ENCODE data around the gene SLC26A11. TPM values are rescaled to one million over a fixed set of nuclear protein-coding genes. Genes with fewer than 3 reads are reported as not detected.
"Not testable (repeated sequence)": the region's sequence is repeated elsewhere in the genome, so short reads cannot be mapped to it uniquely, and the experiment has no call there.

SLC26A11 gene
- total RNA-seq, 1 experiment from 2014 or later: 26.5 TPM

DNA sequence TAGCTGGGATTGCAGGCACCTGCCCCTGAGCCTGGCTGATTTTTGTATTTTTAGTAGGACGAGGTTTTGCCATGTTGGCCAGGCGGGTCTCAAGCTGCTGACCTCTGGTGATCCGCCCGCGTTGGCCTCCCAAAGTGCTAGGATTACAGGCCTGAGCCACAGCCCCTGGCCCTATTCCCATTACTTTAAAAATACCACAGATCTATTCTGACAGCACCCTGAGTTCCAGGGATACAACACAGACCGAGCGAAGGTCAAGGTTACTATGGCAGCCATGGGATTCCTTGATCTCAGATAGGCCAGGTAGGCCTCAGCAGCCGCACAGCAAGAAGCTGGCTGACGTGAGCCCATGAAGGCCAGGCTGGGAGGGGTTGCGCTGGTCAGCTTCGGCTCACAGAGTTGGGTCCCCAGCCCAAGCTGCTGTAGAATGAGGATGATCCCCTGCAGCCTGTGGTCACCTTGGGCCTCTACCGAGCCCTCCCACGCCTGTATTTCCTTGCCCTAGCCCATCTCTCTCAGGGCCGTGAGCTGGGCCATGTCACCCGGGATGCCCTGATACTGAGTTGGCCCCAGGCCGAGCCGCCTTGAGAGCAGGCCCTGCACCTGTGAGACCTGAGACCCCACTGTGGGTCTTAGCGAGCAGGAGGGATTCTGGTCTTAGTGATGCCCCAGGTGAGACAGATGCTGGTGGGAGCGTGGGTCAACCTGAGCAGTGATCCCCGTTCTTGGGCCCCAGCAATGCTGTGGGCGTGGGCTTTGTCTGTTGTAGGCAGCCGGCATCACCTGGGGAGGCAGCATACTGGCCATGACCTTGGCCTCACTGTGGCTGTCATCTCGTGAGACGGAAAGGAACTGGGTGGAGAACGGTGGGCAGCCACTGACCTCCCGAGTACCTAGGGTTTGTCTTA, 23.6 kb downstream of the SLC26A11 start:
- H3K9me3 Mint-ChIP-seq: no peaks in the 10 kb centered on the region
- Histone ChIP-seq H4K8ac (replicated peaks; ENCODE audit: insufficient read length, low read depth, low read length) (no peak overlapping the region), H3K56ac (ENCODE audit: insufficient read length, low read depth, low read length) (no peak overlapping the region), H3K4ac (ENCODE audit: low read depth, low read length) (no peak overlapping the region), H3K79me1 (ENCODE audit: insufficient read depth, low read depth, low read length, poor library complexity, severe bottlenecking) (no peaks in the 10 kb centered on the region), H3K4me1 (ENCODE audit: insufficient read depth, low read length) (no peaks in the 10 kb centered on the region), H2AFZ (ENCODE audit: low read length) (no peak overlapping the region), H3K9me3 (ENCODE audit: control insufficient read depth, low read depth, low read length) (no peaks in the 10 kb centered on the region), H2BK20ac (ENCODE audit: low read depth, low read length, poor library complexity, severe bottlenecking) (no peak overlapping the region), H3K79me2 (ENCODE audit: insufficient read depth, low read length) (no peaks in the 10 kb centered on the region), H4K91ac (ENCODE audit: insufficient read length, low read depth, low read length) (no peak overlapping the region), H2AK5ac (ENCODE audit: insufficient read length, low read length) (no peak overlapping the region), H4K20me1 (ENCODE audit: control insufficient read depth, insufficient read depth, insufficient read length) (no peaks in the 10 kb centered on the region), H2BK15ac (ENCODE audit: low read depth, low read length) (no peak overlapping the region), H3K18ac (ENCODE audit: insufficient read length, low read depth, low read length) (no peak overlapping the region), H3K14ac (ENCODE audit: insufficient read depth, low read length) (no peak overlapping the region), H3K4me2 (ENCODE audit: insufficient read depth, insufficient read length, low read length) (no peak overlapping the region), H3K23me2 (ENCODE audit: insufficient read length, low read depth, low read length, poor library complexity, severe bottlenecking) (no peaks in the 10 kb centered on the region), H3K27ac (ENCODE audit: insufficient read length, low read depth, low read length) (no peak overlapping the region), H3K27me3 (ENCODE audit: insufficient read depth, low read length) (no peaks in the 10 kb centered on the region), H2BK5ac (ENCODE audit: insufficient read length, low read length) (no peak overlapping the region), H3K9ac (ENCODE audit: extremely low read depth, insufficient read length, low read length) (no peak overlapping the region), H2BK120ac (ENCODE audit: low read depth, low read length, poor library complexity, severe bottlenecking) (no peak overlapping the region), H4K5ac (ENCODE audit: insufficient read length, low read depth, low read length) (no peak overlapping the region), H2BK12ac (ENCODE audit: insufficient read length, low read depth, low read length) (no peak overlapping the region), H3K23ac (ENCODE audit: insufficient read length, low read depth, low read length) (no peak overlapping the region), H3T11ph (ENCODE audit: low read length) (no peak overlapping the region)
- no peaks in the 10 kb centered on the region for H3K4me1 Mint-ChIP-seq
- no peak overlapping the region for H3K4me3 Mint-ChIP-seq
- peaks cover 10 to 44% (median 24%) of the 10 kb centered on the region in 3 experiments for H3K36me3 Mint-ChIP-seq (ENCODE audit: insufficient read depth in 1 of 3, low read depth in 3 of 3)
- DNase-seq: no peak
- H3K27me3 Mint-ChIP-seq (ENCODE audit: low read depth): no peaks in the 10 kb centered on the region; the same call in 1 of the 2 replicates
- TF ChIP-seq, protein P1, sequence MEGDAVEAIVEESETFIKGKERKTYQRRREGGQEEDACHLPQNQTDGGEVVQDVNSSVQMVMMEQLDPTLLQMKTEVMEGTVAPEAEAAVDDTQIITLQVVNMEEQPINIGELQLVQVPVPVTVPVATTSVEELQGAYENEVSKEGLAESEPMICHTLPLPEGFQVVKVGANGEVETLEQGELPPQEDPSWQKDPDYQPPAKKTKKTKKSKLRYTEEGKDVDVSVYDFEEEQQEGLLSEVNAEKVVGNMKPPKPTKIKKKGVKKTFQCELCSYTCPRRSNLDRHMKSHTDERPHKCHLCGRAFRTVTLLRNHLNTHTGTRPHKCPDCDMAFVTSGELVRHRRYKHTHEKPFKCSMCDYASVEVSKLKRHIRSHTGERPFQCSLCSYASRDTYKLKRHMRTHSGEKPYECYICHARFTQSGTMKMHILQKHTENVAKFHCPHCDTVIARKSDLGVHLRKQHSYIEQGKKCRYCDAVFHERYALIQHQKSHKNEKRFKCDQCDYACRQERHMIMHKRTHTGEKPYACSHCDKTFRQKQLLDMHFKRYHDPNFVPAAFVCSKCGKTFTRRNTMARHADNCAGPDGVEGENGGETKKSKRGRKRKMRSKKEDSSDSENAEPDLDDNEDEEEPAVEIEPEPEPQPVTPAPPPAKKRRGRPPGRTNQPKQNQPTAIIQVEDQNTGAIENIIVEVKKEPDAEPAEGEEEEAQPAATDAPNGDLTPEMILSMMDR (conservative IDR thresholded peaks at IDR 0.05): no peak
- no CpG with 5 or more reads among the region's 26 CpGs for WGBS (ENCODE audit: extremely low coverage, insufficient read length, low lambda C conversion rate)
- H3K27ac Mint-ChIP-seq: no peak overlapping the region

GRCh38 chr17:80244448-80244847, 24.2 kb downstream of the SLC26A11 start:
- H3K9me3 ChIP-seq (ENCODE audit: control insufficient read depth, low read depth, low read length); H4K5ac ChIP-seq (ENCODE audit: insufficient read length, low read depth, low read length); H3K27ac Mint-ChIP-seq; H3K27me3 ChIP-seq (ENCODE audit: insufficient read depth, low read length); H4K91ac ChIP-seq (ENCODE audit: insufficient read length, low read depth, low read length); H3K23ac ChIP-seq (ENCODE audit: insufficient read length, low read depth, low read length); H3K4ac ChIP-seq (ENCODE audit: low read depth, low read length); H3K4me2 ChIP-seq (ENCODE audit: insufficient read depth, insufficient read length, low read length); H3K4me3 Mint-ChIP-seq; H2BK15ac ChIP-seq (ENCODE audit: low read depth, low read length); H3K79me1 ChIP-seq (ENCODE audit: insufficient read depth, low read depth, low read length, poor library complexity, severe bottlenecking); H2BK120ac ChIP-seq (ENCODE audit: low read depth, low read length, poor library complexity, severe bottlenecking); H3K79me2 ChIP-seq (ENCODE audit: insufficient read depth, low read length); H2AK5ac ChIP-seq (ENCODE audit: insufficient read length, low read length); H3K14ac ChIP-seq (ENCODE audit: insufficient read depth, low read length); H3T11ph ChIP-seq (ENCODE audit: low read length); H3K27me3 Mint-ChIP-seq (ENCODE audit: low read depth); H2BK12ac ChIP-seq (ENCODE audit: insufficient read length, low read depth, low read length); H2BK20ac ChIP-seq (ENCODE audit: low read depth, low read length, poor library complexity, severe bottlenecking); H2AFZ ChIP-seq (ENCODE audit: low read length); H3K27ac ChIP-seq (ENCODE audit: insufficient read length, low read depth, low read length); H3K23me2 ChIP-seq (ENCODE audit: insufficient read length, low read depth, low read length, poor library complexity, severe bottlenecking); H3K18ac ChIP-seq (ENCODE audit: insufficient read length, low read depth, low read length); H3K56ac ChIP-seq (ENCODE audit: insufficient read length, low read depth, low read length); H3K9ac ChIP-seq (ENCODE audit: extremely low read depth, insufficient read length, low read length); H3K4me1 Mint-ChIP-seq; H4K8ac ChIP-seq (replicated peaks; ENCODE audit: insufficient read length, low read depth, low read length); H3K9me3 Mint-ChIP-seq; H4K20me1 ChIP-seq (ENCODE audit: control insufficient read depth, insufficient read depth, insufficient read length); H2BK5ac ChIP-seq (ENCODE audit: insufficient read length, low read length); H3K4me1 ChIP-seq (ENCODE audit: insufficient read depth, low read length); DNase-seq: not testable (repeated sequence)
- peaks cover 10 to 46% (median 24%) of the 10 kb centered on the region in 3 experiments for H3K36me3 Mint-ChIP-seq (ENCODE audit: insufficient read depth in 1 of 3, low read depth in 3 of 3)
- no CpG with 5 or more reads among the region's 6 CpGs for WGBS (ENCODE audit: extremely low coverage, insufficient read length, low lambda C conversion rate)
